K562 (cell line): Measurements from ENCODE around the gene AGMO. TPM values are rescaled to one million over a fixed set of nuclear protein-coding genes. Genes with fewer than 3 reads are reported as not detected.

ENCODE experiments used
- ATAC-seq: fragments of 200-7000 bp; cut with Tn5 transposase; 3 replicates; pipeline ENCODE4 v1.9.1; 2020; ENCODE audit warnings: moderate library complexity
- BruUV-seq: library from RNA; stranded (reverse); fragments of 400-500 nt; replicated peaks from 2 replicates; lab custom pipeline; 2021; lab: Mats Ljungman, UMichigan
- CTCF ChIA-PET: fragments of 300-600 bp; formaldehyde crosslinking; extraction: SDS; loops from one replicate; lab custom pipeline; 2021; ENCODE audit warnings: low intra/inter-chr PET ratio; lab: Yijun Ruan, JAX
- POLR2A ChIA-PET: fragments of 300-600, 350-650 bp; sonication (Branson Sonifier 250); formaldehyde crosslinking; extraction: SDS; loops from one replicate; lab custom pipeline; 2021; ENCODE audit warnings: antibody characterized with exemption, inconsistent platforms; lab: Yijun Ruan, JAX
- DNase-seq, 4 experiments: peaks; one replicate each; pipeline versions ENCODE4 v3.0.0 to v3.0.0-alpha.2; 2011 to 2018; ENCODE audit warnings: low spot score in 3 of 4, mixed read lengths in 3 of 4; ENCODE audit errors: extremely low read depth in 1 of 4
- FAIRE-seq: peaks from 2 replicates; lab custom pipeline; 2011; peaks lifted over from hg19 to GRCh38; lab: Jason Lieb, UNC
- H2AFZ ChIP-seq: 2 replicates; pipeline ENCODE4 v1.6.0; 2011; ENCODE audit warnings: low read depth, low read length, control low read depth, inconsistent platforms
- H3K27ac ChIP-seq: fragments of 200-600 bp; 3 replicates; pipeline ENCODE4 v1.8.0; 2011; ENCODE audit warnings: low read depth, mild to moderate bottlenecking, control low read depth, inconsistent platforms, low read length, moderate library complexity, mixed read lengths; ENCODE audit errors: extremely low read depth
- H3K27me3 ChIP-seq, 2 experiments: fragments of 300-600 bp in 1 of 2; 2 replicates in 1 of 2; 3 replicates in 1 of 2; pipeline versions ENCODE4 v1.6.0 to v1.8.0; 2011; ENCODE audit warnings: inconsistent platforms in 2 of 2, low read length in 2 of 2, mild to moderate bottlenecking in 1 of 2, mixed read lengths in 1 of 2, moderate library complexity in 1 of 2; ENCODE audit not compliant: control insufficient read depth in 2 of 2, insufficient read depth in 2 of 2
- H3K36me3 ChIP-seq: fragments of 300-600 bp; 3 replicates; pipeline ENCODE4 v1.8.0; 2011; ENCODE audit warnings: mild to moderate bottlenecking, low read length, inconsistent platforms; ENCODE audit not compliant: control insufficient read depth, insufficient read depth
- H3K4me1 ChIP-seq, 2 experiments: fragments of 200-600 bp in 1 of 2; replicated peaks in 1 of 2; 2 replicates in 1 of 2; 3 replicates in 1 of 2; pipeline versions ENCODE4 v1.5.1 to v1.8.0; 2011; ENCODE audit warnings: inconsistent platforms in 2 of 2, low read length in 2 of 2, mild to moderate bottlenecking in 1 of 2, mixed read lengths in 1 of 2, moderate library complexity in 1 of 2; ENCODE audit not compliant: control insufficient read depth in 2 of 2, insufficient read depth in 2 of 2
- H3K4me2 ChIP-seq: 2 replicates; pipeline ENCODE4 v1.6.1; 2011; ENCODE audit warnings: low read length, control low read depth, inconsistent platforms, mixed read lengths; ENCODE audit not compliant: insufficient read depth
- H3K4me3 ChIP-seq: fragments of 200-600 bp; sonication (generic), shearing (Covaris generic); 2 replicates; pipeline ENCODE4 v1.5.1; 2016; ENCODE audit warnings: control low read depth, inconsistent platforms
- H3K79me2 ChIP-seq: fragments of 200-600 bp; 3 replicates; pipeline ENCODE4 v1.8.0; 2011; ENCODE audit warnings: low read length, inconsistent platforms; ENCODE audit not compliant: control insufficient read depth, insufficient read depth
- H3K9ac ChIP-seq, 2 experiments: 2 replicates each; pipeline versions ENCODE4 v1.6.0 to v1.6.1; 2011; ENCODE audit warnings: low read depth in 2 of 2, low read length in 2 of 2, control low read depth in 1 of 2, inconsistent platforms in 1 of 2, mild to moderate bottlenecking in 1 of 2, mixed read lengths in 1 of 2; ENCODE audit not compliant: insufficient read depth in 1 of 2
- H3K9me1 ChIP-seq: one replicate; pipeline ENCODE4 v1.6.0; 2011; ENCODE audit warnings: inconsistent platforms, mild to moderate bottlenecking, low read length, moderate library complexity; ENCODE audit not compliant: control insufficient read depth, insufficient read depth
- H3K9me3 ChIP-seq: replicated peaks from 2 replicates; pipeline ENCODE4 v1.5.1; 2011; ENCODE audit warnings: low read depth, low read length, inconsistent platforms; ENCODE audit not compliant: control insufficient read depth, insufficient read depth
- H4K20me1 ChIP-seq: replicated peaks from 2 replicates; pipeline ENCODE4 v1.6.1; 2011; ENCODE audit warnings: low read length, inconsistent platforms, mixed read lengths; ENCODE audit not compliant: control insufficient read depth, insufficient read depth
- CBFA2T3 ChIP-seq: fragments of 450-650 bp; IDR thresholded peaks from 2 replicates; pipeline ENCODE4 v1.6.1; 2017
- CEBPZ ChIP-seq: fragments of 150-350 bp; IDR thresholded peaks from 2 replicates; pipeline ENCODE4 v1.6.1; 2014; ENCODE audit warnings: low read depth, mild to moderate bottlenecking, low read length, borderline replicate concordance
- CREBBP ChIP-seq: IDR thresholded peaks from one replicate; pipeline ENCODE4 v1.6.1; 2012; ENCODE audit warnings: low read depth, mild to moderate bottlenecking, control low read depth, inconsistent platforms, low read length
- EHMT2 ChIP-seq: fragments of 450-650 bp; IDR thresholded peaks from 2 replicates; pipeline ENCODE4 v1.6.1; 2018; ENCODE audit warnings: antibody characterized with exemption
- FOXA3 ChIP-seq, 2 experiments: fragments of 450-650 bp in 1 of 2; sonication (generic) in 1 of 2; formaldehyde crosslinking; IDR thresholded peaks in 1 of 2; conservative IDR thresholded peaks in 1 of 2; 2 replicates each; pipeline versions ENCODE4 v1.4.0 to v1.8.0; 2020 to 2022; ENCODE audit warnings: mild to moderate bottlenecking in 2 of 2, missing genetic modification reagents in 1 of 2
- KAT8 ChIP-seq: fragments of 450-650 bp; IDR thresholded peaks from 2 replicates; pipeline ENCODE4 v1.6.1; 2016; ENCODE audit warnings: low read depth, mild to moderate bottlenecking
- KDM5B ChIP-seq: fragments of 200-600 bp; sonication (generic); IDR thresholded peaks from 2 replicates; pipeline ENCODE4 v1.6.1; 2012; ENCODE audit warnings: low read depth, mild to moderate bottlenecking, moderate library complexity, low read length, control low read depth, inconsistent platforms; ENCODE audit not compliant: insufficient replicate concordance
- MYNN ChIP-seq, 2 experiments: sonication (generic); formaldehyde crosslinking in 1 of 2; IDR thresholded peaks; 2 replicates each; pipeline versions ENCODE4 v1.5.0 to v1.6.1; 2016 to 2020; ENCODE audit warnings: antibody characterized with exemption in 1 of 2, missing genetic modification reagents in 1 of 2
- NR0B1 ChIP-seq: fragments of 450-650 bp; IDR thresholded peaks from one replicate; pipeline ENCODE4 v1.6.1; 2018; ENCODE audit warnings: mild to moderate bottlenecking, moderate library complexity; ENCODE audit not compliant: partially characterized antibody
- PHF8 ChIP-seq: fragments of 200-600 bp; sonication (generic); IDR thresholded peaks from 2 replicates; pipeline ENCODE4 v1.6.1; 2012; ENCODE audit warnings: mixed run types, mild to moderate bottlenecking, inconsistent platforms, low read length, moderate library complexity, borderline replicate concordance
- ZNF3 ChIP-seq: fragments of 250-450 bp; sonication (Bioruptor Pico); IDR thresholded peaks from 2 replicates; pipeline ENCODE4 v1.5.0; 2021; ENCODE audit warnings: mild to moderate bottlenecking, moderate library complexity
- ZNF77 ChIP-seq: fragments of 250-450 bp; sonication (Bioruptor Pico); IDR thresholded peaks from 2 replicates; pipeline ENCODE4 v1.5.0; 2020
- WGBS: fragments of 100-300 bp; shearing (Covaris generic); methylation state at CpG from one replicate; pipeline ENCODE4 v1.1.6; 2016; ENCODE audit warnings: low coverage, mixed read lengths; ENCODE audit not compliant: insufficient coverage; ENCODE audit errors: missing lambda C conversion rate; 5-methylcytosine and 5-hydroxymethylcytosine counted together
- in situ Hi-C: fragments of 300-500 bp; cut with MboI; formaldehyde crosslinking; loops from 4 replicates; pipeline ENCODE4 v1.15.0; 2018; ENCODE audit warnings: inconsistent platforms, mixed read lengths
- intact Hi-C: fragments of 100-400 bp; cut with micrococcal nuclease; formaldehyde crosslinking; loops from 2 replicates; pipeline ENCODE4 v1.14.2; 2022
- polyA plus RNA-seq, 8 experiments: library from polyadenylated mRNA; depleted of rRNA in 4 of 8; stranded (reverse) in 5 of 8; unstranded in 3 of 8; fragments of >200 nt; fragmentation: Nextera tagmentation in 2 of 8; fragmentation: Illumina TruSeq in 1 of 8; extraction: Ambion mirVana in 2 of 8; extraction: Trizol in 1 of 8; gene quantifications; 2 replicates each; pipeline versions ENCODE4 v1.2.1 to v1.2.3, GENCODE V29; 2011 to 2014; ENCODE audit warnings: inconsistent platforms in 1 of 8, missing spikeins in 1 of 8
- total RNA-seq, 7 experiments: library from RNA; depleted of rRNA in 6 of 7; stranded (reverse); fragments of >200 nt in 6 of 7; fragmentation: Illumina TruSeq in 2 of 7; extraction: Trizol in 2 of 7; gene quantifications; 2 replicates each; pipeline versions ENCODE4 v1.2.1 to v1.2.3, GENCODE V29; 2011 to 2021; ENCODE audit warnings: low replicate concordance in 1 of 7
- TF ChIP-seq, protein P1 (sequence below): IDR thresholded peaks from 2 replicates; pipeline ENCODE4 v1.6.1; 2016; ENCODE audit warnings: missing genetic modification characterization, missing compliant biosample characterization

Gene AGMO
- total and polyA plus RNA-seq, 9 of the 15 experiments (the other 6 are each of a cell fraction or from before 2014, with no cell fraction given), result 0.30 to 1.4 (median 0.69) TPM; not detected in 1

DNA sequence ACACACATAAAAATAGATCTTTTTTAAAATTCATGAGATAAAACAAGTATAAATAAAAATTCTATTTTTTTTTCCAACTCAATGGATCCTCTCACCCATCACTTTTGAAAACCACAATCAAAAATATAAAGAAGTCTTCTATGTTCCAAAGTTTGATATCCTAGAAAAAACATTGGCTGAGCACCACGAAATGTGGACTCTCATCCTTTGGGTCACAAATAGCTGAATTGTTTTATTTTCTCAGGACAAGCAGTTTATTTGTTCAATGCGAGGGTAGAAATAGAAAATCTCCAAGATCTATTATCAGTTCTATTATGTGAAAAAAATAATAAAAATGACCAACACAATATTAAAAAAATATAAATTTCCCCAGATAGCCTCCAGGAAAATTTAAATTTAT is 348.7 kb downstream of the AGMO start:
- TF ChIP-seq EHMT2, result no peak
- TF ChIP-seq KDM5B, result no peak
- TF ChIP-seq FOXA3 (CRISPR knock-in tag; conservative IDR thresholded peaks at IDR 0.05 in 1 of 2, IDR thresholded peaks at IDR 0.05 in 1 of 2), result no peak
- no peak for TF ChIP-seq MYNN (IDR thresholded peaks at IDR 0.05)
- TF ChIP-seq MYNN (CRISPR knock-in tag; IDR thresholded peaks at IDR 0.05), result no peak
- no peak for TF ChIP-seq CEBPZ
- no peak for TF ChIP-seq NR0B1
- TF ChIP-seq CBFA2T3, result no peak
- TF ChIP-seq ZNF77 (CRISPR knock-in tag), result no peak
- no peak for TF ChIP-seq KAT8
- TF ChIP-seq, protein P1, sequence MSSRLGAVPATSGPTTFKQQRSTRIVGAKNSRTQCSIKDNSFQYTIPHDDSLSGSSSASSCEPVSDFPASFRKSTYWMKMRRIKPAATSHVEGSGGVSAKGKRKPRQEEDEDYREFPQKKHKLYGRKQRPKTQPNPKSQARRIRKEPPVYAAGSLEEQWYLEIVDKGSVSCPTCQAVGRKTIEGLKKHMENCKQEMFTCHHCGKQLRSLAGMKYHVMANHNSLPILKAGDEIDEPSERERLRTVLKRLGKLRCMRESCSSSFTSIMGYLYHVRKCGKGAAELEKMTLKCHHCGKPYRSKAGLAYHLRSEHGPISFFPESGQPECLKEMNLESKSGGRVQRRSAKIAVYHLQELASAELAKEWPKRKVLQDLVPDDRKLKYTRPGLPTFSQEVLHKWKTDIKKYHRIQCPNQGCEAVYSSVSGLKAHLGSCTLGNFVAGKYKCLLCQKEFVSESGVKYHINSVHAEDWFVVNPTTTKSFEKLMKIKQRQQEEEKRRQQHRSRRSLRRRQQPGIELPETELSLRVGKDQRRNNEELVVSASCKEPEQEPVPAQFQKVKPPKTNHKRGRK (tag), result no peak
- no peak for TF ChIP-seq ZNF3 (CRISPR knock-in tag)
- no peak for TF ChIP-seq PHF8
- no peak for TF ChIP-seq CREBBP
- Histone ChIP-seq H2AFZ (no peak overlapping the region), H3K27ac (no peak overlapping the region), H3K27me3 (no peaks in the 10 kb centered on the region), H3K79me2 (no peaks in the 10 kb centered on the region), H4K20me1 (no peaks in the 10 kb centered on the region), H3K4me1 (no peaks in the 10 kb centered on the region), H3K4me2 (no peak overlapping the region), H3K36me3 (no peaks in the 10 kb centered on the region), H3K9me3 (0 out of 2 replicates have a peak, but pooled peaks cover 2% of the 10 kb centered on the region), H3K9ac (no peak overlapping the region), H3K4me3 (no peak overlapping the region), H3K9me1 (no peaks in the 10 kb centered on the region)
- intact Hi-C loops, result no loop called here
- CTCF ChIA-PET, result no interaction called here
- POLR2A ChIA-PET, result no interaction called here
- 3% methylated on average over 2 of the region's 2 CpGs for WGBS
- in situ Hi-C loops, result no loop called here
- DNase-seq (no peak), ATAC-seq (no peak), FAIRE-seq (no peak)
- BruUV-seq, result no TSS peak
